Loucy (cell line): ENCODE results near the gene ZBTB18.

Experiments used
- H2AFZ ChIP-seq: fragments of 200-600 bp; sonication (generic); 2 replicates; pipeline ENCODE4 v1.6.0; 2016; ENCODE audit warnings: antibody characterized with exemption, mild to moderate bottlenecking, low read length, moderate library complexity
- H3F3A ChIP-seq: fragments of 200-600 bp; 2 replicates; pipeline ENCODE4 v1.6.0; 2016; ENCODE audit warnings: antibody characterized with exemption, low read depth, mild to moderate bottlenecking
- H3K27me3 ChIP-seq: fragments of 200-600 bp; sonication (generic); 2 replicates; pipeline ENCODE4 v1.6.1; 2014; ENCODE audit warnings: low read length, mild to moderate bottlenecking; ENCODE audit not compliant: insufficient read depth, poor library complexity, severe bottlenecking
- H3K36me3 ChIP-seq: fragments of 200-600 bp; sonication (generic); 2 replicates; pipeline ENCODE4 v1.6.1; 2016; ENCODE audit warnings: low read length; ENCODE audit not compliant: insufficient read depth
- H3K4me1 ChIP-seq: fragments of 200-600 bp; sonication (generic); 2 replicates; pipeline ENCODE4 v1.5.1; 2014; ENCODE audit warnings: low read length, mild to moderate bottlenecking; ENCODE audit not compliant: insufficient read depth, poor library complexity, severe bottlenecking
- H3K4me2 ChIP-seq: fragments of 200-600 bp; sonication (generic); 2 replicates; pipeline ENCODE4 v1.6.0; 2014; ENCODE audit warnings: antibody characterized with exemption, low read length, low read depth, mild to moderate bottlenecking; ENCODE audit not compliant: poor library complexity, severe bottlenecking
- H3K4me3 ChIP-seq: fragments of 200-600 bp; sonication (generic); 2 replicates; pipeline ENCODE4 v1.5.1; 2014; ENCODE audit warnings: low read length, mild to moderate bottlenecking, mixed read lengths; ENCODE audit not compliant: poor library complexity, severe bottlenecking
- H3K79me2 ChIP-seq: fragments of 200-600 bp; sonication (generic); 2 replicates; pipeline ENCODE4 v1.6.1; 2014; ENCODE audit warnings: low read length; ENCODE audit not compliant: insufficient read depth
- H3K9ac ChIP-seq: fragments of 200-600 bp; sonication (generic); 2 replicates; pipeline ENCODE4 v1.6.0; 2014; ENCODE audit warnings: mild to moderate bottlenecking, low read depth, low read length, moderate library complexity; ENCODE audit not compliant: poor library complexity, severe bottlenecking
- H3K9me2 ChIP-seq: fragments of 200-600 bp; sonication (generic); replicated peaks from 2 replicates; pipeline ENCODE4 v1.6.1; 2016; ENCODE audit warnings: low read depth, low read length, mixed read lengths
- H3K9me3 ChIP-seq: fragments of 200-600 bp; sonication (generic); 2 replicates; pipeline ENCODE4 v1.6.1; 2014; ENCODE audit warnings: mild to moderate bottlenecking, antibody characterized with exemption, low read length, low read depth; ENCODE audit not compliant: insufficient read depth
- H4K20me1 ChIP-seq: fragments of 200-600 bp; sonication (generic); 2 replicates; pipeline ENCODE4 v1.6.0; 2014; ENCODE audit warnings: antibody characterized with exemption, low read length, mild to moderate bottlenecking; ENCODE audit not compliant: insufficient read depth, poor library complexity, severe bottlenecking
- EZH2phosphoT487 ChIP-seq: fragments of 200-600 bp; IDR thresholded peaks from 2 replicates; pipeline ENCODE4 v1.6.1; 2018; ENCODE audit warnings: antibody characterized with exemption, mild to moderate bottlenecking, moderate library complexity, borderline replicate concordance
- TF ChIP-seq, protein P1 (sequence below): fragments of 200-600 bp; sonication (generic); conservative IDR thresholded peaks from 2 replicates; pipeline ENCODE4 v1.5.1; 2014; ENCODE audit warnings: mild to moderate bottlenecking, antibody characterized with exemption, low read length

Gene ZBTB18

DNA sequence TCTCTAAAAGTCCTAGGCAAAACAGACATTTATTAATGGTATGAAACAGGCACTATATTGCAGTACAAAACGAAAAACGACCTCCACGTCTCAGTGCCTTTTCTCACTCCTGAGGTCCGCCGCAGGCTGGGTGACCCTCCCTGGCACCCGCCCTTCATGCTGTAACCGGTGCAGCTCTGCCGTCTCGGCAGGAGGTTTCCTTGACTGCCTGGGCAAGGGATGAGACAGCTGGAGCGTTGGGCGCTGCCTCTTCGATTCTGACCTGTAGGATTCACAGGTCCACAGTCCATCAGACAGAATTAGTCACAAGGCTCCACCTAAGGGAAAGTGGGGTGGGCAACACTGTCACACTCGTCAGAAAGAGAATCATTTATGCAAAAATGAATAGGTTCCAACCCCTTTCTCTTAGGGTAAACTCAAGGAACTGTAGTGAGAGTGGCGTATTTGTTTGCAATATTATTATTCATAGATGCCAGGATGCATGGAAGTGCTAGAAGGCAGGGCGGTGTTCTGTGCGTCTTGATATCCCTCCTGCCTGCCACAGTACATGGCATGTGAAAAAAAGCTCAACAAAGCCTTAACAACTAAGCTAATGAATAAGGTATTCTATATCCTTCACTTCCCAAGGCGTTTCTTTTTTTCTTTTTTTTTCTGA, 23.5 kb upstream of the ZBTB18 start:
- no peaks in the 10 kb centered on the region for H3K4me1 ChIP-seq
- no peaks in the 10 kb centered on the region for H3K9me3 ChIP-seq
- no peaks in the 10 kb centered on the region for H4K20me1 ChIP-seq
- TF ChIP-seq EZH2phosphoT487 = no peak
- TF ChIP-seq, protein P1, sequence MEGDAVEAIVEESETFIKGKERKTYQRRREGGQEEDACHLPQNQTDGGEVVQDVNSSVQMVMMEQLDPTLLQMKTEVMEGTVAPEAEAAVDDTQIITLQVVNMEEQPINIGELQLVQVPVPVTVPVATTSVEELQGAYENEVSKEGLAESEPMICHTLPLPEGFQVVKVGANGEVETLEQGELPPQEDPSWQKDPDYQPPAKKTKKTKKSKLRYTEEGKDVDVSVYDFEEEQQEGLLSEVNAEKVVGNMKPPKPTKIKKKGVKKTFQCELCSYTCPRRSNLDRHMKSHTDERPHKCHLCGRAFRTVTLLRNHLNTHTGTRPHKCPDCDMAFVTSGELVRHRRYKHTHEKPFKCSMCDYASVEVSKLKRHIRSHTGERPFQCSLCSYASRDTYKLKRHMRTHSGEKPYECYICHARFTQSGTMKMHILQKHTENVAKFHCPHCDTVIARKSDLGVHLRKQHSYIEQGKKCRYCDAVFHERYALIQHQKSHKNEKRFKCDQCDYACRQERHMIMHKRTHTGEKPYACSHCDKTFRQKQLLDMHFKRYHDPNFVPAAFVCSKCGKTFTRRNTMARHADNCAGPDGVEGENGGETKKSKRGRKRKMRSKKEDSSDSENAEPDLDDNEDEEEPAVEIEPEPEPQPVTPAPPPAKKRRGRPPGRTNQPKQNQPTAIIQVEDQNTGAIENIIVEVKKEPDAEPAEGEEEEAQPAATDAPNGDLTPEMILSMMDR = no peak
- no peak overlapping the region for H3K9ac ChIP-seq
- no peaks in the 10 kb centered on the region for H3F3A ChIP-seq
- H3K4me2 ChIP-seq = no peak overlapping the region
- H3K27me3 ChIP-seq = no peaks in the 10 kb centered on the region
- H3K79me2 ChIP-seq = no peaks in the 10 kb centered on the region
- no peaks in the 10 kb centered on the region for H3K36me3 ChIP-seq
- H3K9me2 ChIP-seq = no peaks in the 10 kb centered on the region
- no peak overlapping the region for H3K4me3 ChIP-seq
- no peak overlapping the region for H2AFZ ChIP-seq

- no peaks in the 10 kb centered on the region for H3K4me1 ChIP-seq
- no peaks in the 10 kb centered on the region for H3F3A ChIP-seq
- H3K27me3 ChIP-seq = no peaks in the 10 kb centered on the region
These were observed 22.4 kb upstream of the ZBTB18 start for GRCh38 chr1:244028701-244029100.

GRCh38 chr1:244029124-244029523, 22.0 kb upstream of the ZBTB18 start:
- TF ChIP-seq, protein P1 = no peak; the same call in 1 of the 2 replicates
- TF ChIP-seq EZH2phosphoT487 = no peak

More at GRCh38 chr1:244028701-244029100, 22.4 kb upstream of the ZBTB18 start:
- no peak overlapping the region for H3K9ac ChIP-seq
- H2AFZ ChIP-seq = no peak overlapping the region
- TF ChIP-seq EZH2phosphoT487 = no peak
- no peak overlapping the region for H3K4me3 ChIP-seq
- H3K9me3 ChIP-seq = no peaks in the 10 kb centered on the region
- H3K4me2 ChIP-seq = no peak overlapping the region
- H3K9me2 ChIP-seq = no peaks in the 10 kb centered on the region
- H3K36me3 ChIP-seq = no peaks in the 10 kb centered on the region
- no peaks in the 10 kb centered on the region for H3K79me2 ChIP-seq
- no peaks in the 10 kb centered on the region for H4K20me1 ChIP-seq

GRCh38 chr1:244030481-244031040, 20.5 kb upstream of the ZBTB18 start:
- Histone ChIP-seq H3K36me3 (no peaks in the 10 kb centered on the region), H3K9me2 (no peaks in the 10 kb centered on the region), H3K9me3 (no peaks in the 10 kb centered on the region), H3K4me3 (no peak overlapping the region), H3K27me3 (no peaks in the 10 kb centered on the region), H3K4me2 (no peak overlapping the region), H4K20me1 (no peaks in the 10 kb centered on the region), H3K79me2 (no peaks in the 10 kb centered on the region), H3K4me1 (no peaks in the 10 kb centered on the region), H2AFZ (no peak overlapping the region), H3F3A (no peaks in the 10 kb centered on the region), H3K9ac (no peak overlapping the region)
- TF ChIP-seq EZH2phosphoT487 = no peak
- TF ChIP-seq, protein P1 = no peak

More at GRCh38 chr1:244029124-244029523, 22.0 kb upstream of the ZBTB18 start:
- Histone ChIP-seq H3F3A (no peaks in the 10 kb centered on the region), H3K9ac (no peak overlapping the region), H2AFZ (no peak overlapping the region), H3K27me3 (no peaks in the 10 kb centered on the region), H3K9me2 (no peaks in the 10 kb centered on the region), H3K36me3 (no peaks in the 10 kb centered on the region), H3K4me1 (no peaks in the 10 kb centered on the region), H3K4me3 (no peak overlapping the region), H3K79me2 (no peaks in the 10 kb centered on the region), H3K9me3 (no peaks in the 10 kb centered on the region), H4K20me1 (no peaks in the 10 kb centered on the region), H3K4me2 (no peak overlapping the region)
